ENCODE measurements around the gene NKTR.

Gene NKTR

GRCh38 chr3:42662037-42662812 is 61.7 kb downstream of the NKTR start:
- no peaks in the 10 kb centered on the region for H3K27me3 ChIP-seq (ENCODE audit: insufficient read depth, poor library complexity, severe bottlenecking)
- no peak overlapping the region for H3K27ac ChIP-seq (replicated peaks)
- no peak overlapping the region for H3K4me3 ChIP-seq (replicated peaks; ENCODE audit: insufficient read depth, low read length)
- TF ChIP-seq GABPA (IDR thresholded peaks at IDR 0.05; ENCODE audit: low read depth), result no peak
- no peak for TF ChIP-seq SPI1 (IDR thresholded peaks at IDR 0.05; ENCODE audit: borderline replicate concordance, low read depth)
- no peak for DNase-seq (ENCODE audit: low read depth in 1 of 2, low spot score in 1 of 2)

- TF ChIP-seq GABPA (IDR thresholded peaks at IDR 0.05; ENCODE audit: low read depth) (no peak), POLR2AphosphoS5 (IDR thresholded peaks at IDR 0.05; ENCODE audit: low read depth) (no peak), SPI1 (IDR thresholded peaks at IDR 0.05; ENCODE audit: borderline replicate concordance, low read depth) (no peak), REST (IDR thresholded peaks at IDR 0.05; ENCODE audit: insufficient replicate concordance, low read depth) (no peak), CTCF (IDR thresholded peaks at IDR 0.05; ENCODE audit: insufficient read depth, low read length) (no peak)
- H3K27me3 ChIP-seq (ENCODE audit: insufficient read depth, poor library complexity, severe bottlenecking), result no peaks in the 10 kb centered on the region
- no peak for DNase-seq (ENCODE audit: low read depth in 1 of 2, low spot score in 1 of 2)
- H3K4me3 ChIP-seq (replicated peaks; ENCODE audit: insufficient read depth, low read length), result no peak overlapping the region
- H3K27ac ChIP-seq (replicated peaks), result no peak overlapping the region
Measured at GRCh38 chr3:42662813-42663535, 62.5 kb downstream of the NKTR start.

- H3K4me3 ChIP-seq (replicated peaks; ENCODE audit: insufficient read depth, low read length), result no peak overlapping the region
- H3K27me3 ChIP-seq (ENCODE audit: insufficient read depth, poor library complexity, severe bottlenecking), result no peaks in the 10 kb centered on the region
- no peak for DNase-seq (ENCODE audit: low read depth in 1 of 2, low spot score in 1 of 2)
- no peak overlapping the region for H3K27ac ChIP-seq (replicated peaks)
- no peak for TF ChIP-seq POLR2AphosphoS5 (IDR thresholded peaks at IDR 0.05; ENCODE audit: low read depth)
- TF ChIP-seq GABPA (IDR thresholded peaks at IDR 0.05; ENCODE audit: low read depth), result no peak
- no peak for TF ChIP-seq SPI1 (IDR thresholded peaks at IDR 0.05; ENCODE audit: borderline replicate concordance, low read depth)
- TF ChIP-seq REST (IDR thresholded peaks at IDR 0.05; ENCODE audit: insufficient replicate concordance, low read depth), result no peak
- TF ChIP-seq CTCF (IDR thresholded peaks at IDR 0.05; ENCODE audit: insufficient read depth, low read length), result no peak
Measured at GRCh38 chr3:42663581-42664437, 63.3 kb downstream of the NKTR start.

GRCh38 chr3:42664438-42664803 is 63.9 kb downstream of the NKTR start:
- Histone ChIP-seq H3K27me3 (ENCODE audit: insufficient read depth, poor library complexity, severe bottlenecking) (no peaks in the 10 kb centered on the region), H3K4me3 (replicated peaks; ENCODE audit: insufficient read depth, low read length) (no peak overlapping the region), H3K27ac (replicated peaks) (no peak overlapping the region)
- TF ChIP-seq CTCF (IDR thresholded peaks at IDR 0.05; ENCODE audit: insufficient read depth, low read length) (no peak), SPI1 (IDR thresholded peaks at IDR 0.05; ENCODE audit: borderline replicate concordance, low read depth) (no peak), POLR2AphosphoS5 (IDR thresholded peaks at IDR 0.05; ENCODE audit: low read depth) (no peak)
- DNase-seq (ENCODE audit: low read depth in 1 of 2, low spot score in 1 of 2), result no peak
